GM12878 (cell line): ENCODE results near the gene RPUSD2. TPM values are rescaled to one million over a fixed set of nuclear protein-coding genes. Genes with fewer than 3 reads are reported as not detected.

Experiments
- ATF3 ChIP-seq: IDR thresholded peaks from 2 replicates; pipeline ENCODE4 v1.6.1; 2011; ENCODE audit warnings: low read depth, mild to moderate bottlenecking, low read length, moderate library complexity, borderline replicate concordance; ENCODE audit errors: extremely low read depth
- BMI1 ChIP-seq: fragments of 450-650 bp; IDR thresholded peaks from 2 replicates; pipeline ENCODE4 v1.6.1; 2016; ENCODE audit warnings: mild to moderate bottlenecking, moderate library complexity, borderline replicate concordance
- CBFB ChIP-seq: IDR thresholded peaks from 2 replicates; pipeline ENCODE4 v1.6.1; 2016; ENCODE audit warnings: antibody characterized with exemption, low read depth
- E2F4 ChIP-seq: IDR thresholded peaks from 2 replicates; pipeline ENCODE4 v1.6.1; 2012; ENCODE audit warnings: low read depth, low read length, improper control_type of control experiment
- E4F1 ChIP-seq: fragments of 450-650 bp; IDR thresholded peaks from 2 replicates; pipeline ENCODE4 v1.6.1; 2018; ENCODE audit warnings: borderline replicate concordance, mild to moderate bottlenecking; ENCODE audit not compliant: partially characterized antibody
- FOXM1 ChIP-seq: IDR thresholded peaks from 2 replicates; pipeline ENCODE4 v1.6.1; 2012; ENCODE audit warnings: low read depth, mild to moderate bottlenecking, inconsistent platforms, low read length, moderate library complexity
- HSF1 ChIP-seq: fragments of 150-350 bp; IDR thresholded peaks from 2 replicates; pipeline ENCODE4 v1.6.1; 2014; ENCODE audit warnings: mild to moderate bottlenecking, low read depth, low read length
- IKZF1 ChIP-seq: fragments of 450-650 bp; conservative IDR thresholded peaks from 2 replicates; pipeline ENCODE4 v1.6.1; 2017; ENCODE audit warnings: antibody characterized with exemption, mild to moderate bottlenecking
- KAT2A ChIP-seq: conservative IDR thresholded peaks from 2 replicates; pipeline ENCODE4 v1.6.1; 2011; ENCODE audit warnings: low read depth, low read length; ENCODE audit not compliant: control insufficient read depth
- MTA3 ChIP-seq: IDR thresholded peaks from 2 replicates; pipeline ENCODE4 v1.6.1; 2012; ENCODE audit warnings: low read length, inconsistent platforms, borderline replicate concordance
- PML ChIP-seq: IDR thresholded peaks from 2 replicates; pipeline ENCODE4 v1.6.1; 2012; ENCODE audit warnings: low read length, inconsistent platforms
- POLR2A ChIP-seq: IDR thresholded peaks from 2 replicates; pipeline ENCODE4 v1.6.1; 2011; ENCODE audit warnings: low read depth, mild to moderate bottlenecking, low read length
- POLR2AphosphoS5 ChIP-seq: IDR thresholded peaks from 2 replicates; pipeline ENCODE4 v1.6.1; 2011; ENCODE audit warnings: mild to moderate bottlenecking, low read length, inconsistent platforms
- RELA ChIP-seq: fragments of 450-650 bp; IDR thresholded peaks from 2 replicates; pipeline ENCODE4 v1.8.0; 2014; ENCODE audit warnings: borderline replicate concordance; ENCODE audit not compliant: partially characterized antibody
- SRF ChIP-seq, 2 experiments: IDR thresholded peaks; 2 replicates each; pipeline ENCODE4 v1.6.1; 2011; ENCODE audit warnings: low read depth in 2 of 2, low read length in 2 of 2, mild to moderate bottlenecking in 1 of 2, moderate library complexity in 1 of 2
- TCF12 ChIP-seq: IDR thresholded peaks from 2 replicates; pipeline ENCODE4 v1.6.1; 2011; ENCODE audit warnings: low read depth, mild to moderate bottlenecking, low read length
- TCF7 ChIP-seq: IDR thresholded peaks from 2 replicates; pipeline ENCODE4 v1.6.1; 2014; ENCODE audit warnings: antibody characterized with exemption, borderline replicate concordance
- ZBTB40 ChIP-seq: fragments of 450-650 bp; IDR thresholded peaks from 2 replicates; pipeline ENCODE4 v1.6.1; 2016; ENCODE audit warnings: mild to moderate bottlenecking, moderate library complexity, borderline replicate concordance
- polyA plus RNA-seq, 11 experiments: library from polyadenylated mRNA; depleted of rRNA in 4 of 11; unstranded in 6 of 11; stranded (reverse) in 5 of 11; fragments of >200 nt; fragmentation: Nextera tagmentation in 4 of 11; fragmentation: Illumina TruSeq in 1 of 11; extraction: Ambion mirVana in 4 of 11; extraction: Trizol in 1 of 11; gene quantifications; 1 replicate in 1 of 11; 2 replicates in 10 of 11; pipeline versions ENCODE4 v1.2.1 to v1.2.3, GENCODE V29; 2011 to 2016; ENCODE audit warnings: inconsistent platforms in 2 of 11, missing spikeins in 2 of 11, low read depth in 1 of 11
- total RNA-seq, 4 experiments: library from RNA; depleted of rRNA in 3 of 4; stranded (reverse); fragments of >200 nt in 3 of 4; fragmentation: Illumina TruSeq in 1 of 4; extraction: Trizol in 1 of 4; gene quantifications; 2 replicates each; pipeline versions ENCODE4 v1.2.1 to v1.2.3, GENCODE V29; 2013 to 2021

RPUSD2 gene
- total and polyA plus RNA-seq, 10 of the 15 experiments (the other 5 are each of a cell fraction or from before 2014, with no cell fraction given): 4.0 to 33.3 (median 18.5) TPM

- TF ChIP-seq ZBTB40 (peak; percentile 78; the same call in 1 of the 2 replicates), PML (peak; percentile 81), TCF7 (no peak), POLR2AphosphoS5 (peak; percentile 60; the same call in 1 of the 2 replicates), MTA3 (peak; percentile 57; the same call in 1 of the 2 replicates), BMI1 (no peak), SRF (IDR thresholded peaks at IDR 0.05; ENCODE audit: low read depth in 2 of 2, low read length in 2 of 2) (peak in 1 of 2 experiments; percentile 63; a peak in 1 of 4 replicates), POLR2A (peak; percentile 68), CBFB (no peak), IKZF1 (peak; percentile 50; the same call in 1 of the 2 replicates), FOXM1 (0 out of 2 replicates have a peak, but pooled peaks have one; percentile 22), E2F4 (peak; percentile 98), TCF12 (no peak), HSF1 (no peak), ATF3 (no peak), RELA (peak; percentile 20), E4F1 (peak; percentile 29), KAT2A (no peak)
Observed at GRCh38 chr15:40593588-40594428, 24.7 kb downstream of the RPUSD2 start, which contains the start of gene KNL1 (continued).
